Sigmoid colon (tissue), 4 donors: ENCODE measurements around the gene TCF7L1.

ENCODE experiments used
- EP300 ChIP-seq, 4 donors: sonication (generic); formaldehyde crosslinking; IDR thresholded peaks; one replicate each; pipeline ENCODE4 v1.6.1; 2017; ENCODE audit warnings: antibody characterized with exemption in 4 of 4
- POLR2A ChIP-seq, 2 donors: fragments of 450-650 bp; IDR thresholded peaks; one replicate each; pipeline ENCODE4 v1.6.1; 2016; ENCODE audit warnings: antibody characterized with exemption in 2 of 2, mild to moderate bottlenecking in 2 of 2, moderate library complexity in 2 of 2
- TF ChIP-seq, protein P1 (sequence below), 4 experiments: fragments of 450-650 bp in 3 of 4; fragments of 200-600 bp in 1 of 4; IDR thresholded peaks; one replicate each; pipeline ENCODE4 v1.5.1; 2016 to 2019; ENCODE audit warnings: antibody characterized with exemption in 4 of 4, mild to moderate bottlenecking in 3 of 4, moderate library complexity in 2 of 4

DNA sequence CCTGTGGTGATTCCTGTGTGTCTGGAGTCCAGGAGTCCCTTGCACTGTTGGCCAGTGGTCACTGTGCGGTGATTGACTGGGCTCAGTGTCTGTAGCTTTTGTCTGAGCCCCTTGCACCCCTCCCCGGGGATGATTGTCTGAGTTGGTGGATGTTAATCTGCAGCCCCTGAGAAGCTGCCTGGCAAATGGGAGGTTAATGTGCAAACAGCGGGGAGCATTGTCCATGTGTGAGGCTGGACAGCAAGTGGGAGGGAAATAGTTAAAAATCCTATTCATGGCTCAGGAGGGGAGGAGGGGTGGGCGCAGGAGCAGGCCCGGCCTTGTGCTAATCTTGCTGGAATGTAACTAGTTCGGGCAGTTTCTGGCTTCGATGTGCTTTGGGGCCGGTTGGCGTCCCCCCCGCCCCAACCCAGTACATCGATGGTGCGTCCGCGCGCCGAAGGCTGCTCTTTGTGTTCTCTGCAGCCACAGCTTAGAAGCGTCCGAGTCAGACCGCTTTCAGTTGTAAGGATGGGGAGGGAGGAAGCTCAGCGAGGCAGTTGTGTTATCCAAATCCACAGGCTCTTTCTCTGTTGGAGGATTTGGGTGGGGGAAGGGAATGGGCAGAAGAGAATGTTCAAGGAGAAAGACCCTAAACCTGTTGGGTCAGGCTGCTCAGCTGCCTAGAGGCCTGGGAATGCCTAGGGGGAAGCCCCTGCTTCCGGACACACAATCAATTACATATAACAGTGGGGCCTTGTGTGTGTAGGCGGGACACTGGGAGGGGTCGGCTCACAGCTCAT is 122.8 kb downstream of the TCF7L1 start:
- TF ChIP-seq, protein P1, sequence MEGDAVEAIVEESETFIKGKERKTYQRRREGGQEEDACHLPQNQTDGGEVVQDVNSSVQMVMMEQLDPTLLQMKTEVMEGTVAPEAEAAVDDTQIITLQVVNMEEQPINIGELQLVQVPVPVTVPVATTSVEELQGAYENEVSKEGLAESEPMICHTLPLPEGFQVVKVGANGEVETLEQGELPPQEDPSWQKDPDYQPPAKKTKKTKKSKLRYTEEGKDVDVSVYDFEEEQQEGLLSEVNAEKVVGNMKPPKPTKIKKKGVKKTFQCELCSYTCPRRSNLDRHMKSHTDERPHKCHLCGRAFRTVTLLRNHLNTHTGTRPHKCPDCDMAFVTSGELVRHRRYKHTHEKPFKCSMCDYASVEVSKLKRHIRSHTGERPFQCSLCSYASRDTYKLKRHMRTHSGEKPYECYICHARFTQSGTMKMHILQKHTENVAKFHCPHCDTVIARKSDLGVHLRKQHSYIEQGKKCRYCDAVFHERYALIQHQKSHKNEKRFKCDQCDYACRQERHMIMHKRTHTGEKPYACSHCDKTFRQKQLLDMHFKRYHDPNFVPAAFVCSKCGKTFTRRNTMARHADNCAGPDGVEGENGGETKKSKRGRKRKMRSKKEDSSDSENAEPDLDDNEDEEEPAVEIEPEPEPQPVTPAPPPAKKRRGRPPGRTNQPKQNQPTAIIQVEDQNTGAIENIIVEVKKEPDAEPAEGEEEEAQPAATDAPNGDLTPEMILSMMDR (IDR thresholded peaks at IDR 0.05): no peak
- TF ChIP-seq POLR2A (IDR thresholded peaks at IDR 0.05) (no peak), EP300 (IDR thresholded peaks at IDR 0.05) (no peak)
